HepG2 (cell line): Measurements from ENCODE around the gene NKX1-1. TPM values are rescaled to one million over a fixed set of nuclear protein-coding genes. Genes with fewer than 3 reads are reported as not detected.

ENCODE experiments used
- ATF2 ChIP-seq: sonication (generic); formaldehyde crosslinking; IDR thresholded peaks from 2 replicates; pipeline ENCODE4 v1.4.0; 2020; ENCODE audit warnings: missing genetic modification reagents
- ATF7-NPFF ChIP-seq: sonication (generic); formaldehyde crosslinking; IDR thresholded peaks from 2 replicates; pipeline ENCODE4 v1.8.1; 2023; ENCODE audit warnings: mild to moderate bottlenecking, low read depth, missing genetic modification reagents, moderate library complexity
- BCL3 ChIP-seq: sonication (generic); formaldehyde crosslinking; IDR thresholded peaks from 2 replicates; pipeline ENCODE4 v1.5.1; 2020; ENCODE audit warnings: mild to moderate bottlenecking, missing genetic modification reagents, moderate library complexity
- KAT8 ChIP-seq: IDR thresholded peaks from 2 replicates; pipeline ENCODE4 v1.6.1; 2016; ENCODE audit warnings: missing genetic modification reagents, missing compliant biosample characterization
- MAFG ChIP-seq: sonication (generic); formaldehyde crosslinking; IDR thresholded peaks from 2 replicates; pipeline ENCODE4 v1.5.1; 2020; ENCODE audit warnings: mild to moderate bottlenecking, missing genetic modification reagents
- RCOR2 ChIP-seq: IDR thresholded peaks from 2 replicates; pipeline ENCODE4 v1.6.1; 2016; ENCODE audit warnings: missing biosample characterization, missing genetic modification reagents
- USF2 ChIP-seq, 2 experiments: sonication (generic) in 1 of 2; formaldehyde crosslinking in 1 of 2; IDR thresholded peaks; 2 replicates each; pipeline versions ENCODE4 v1.5.1 to v1.6.1; 2011 to 2020; ENCODE audit warnings: borderline replicate concordance in 1 of 2, low read depth in 1 of 2, low read length in 1 of 2, mild to moderate bottlenecking in 1 of 2, missing genetic modification reagents in 1 of 2, moderate library complexity in 1 of 2
- YEATS2 ChIP-seq: sonication (generic); formaldehyde crosslinking; IDR thresholded peaks from 2 replicates; pipeline ENCODE4 v1.4.0; 2020; ENCODE audit warnings: missing genetic modification reagents, borderline replicate concordance
- ZNF235 ChIP-seq: sonication (generic); formaldehyde crosslinking; IDR thresholded peaks from 2 replicates; pipeline ENCODE4 v1.8.1; 2023; ENCODE audit warnings: mild to moderate bottlenecking, missing genetic modification reagents, borderline replicate concordance
- ZNF292 ChIP-seq: sonication (generic); formaldehyde crosslinking; IDR thresholded peaks from 2 replicates; pipeline ENCODE4 v1.8.1; 2022; ENCODE audit warnings: mild to moderate bottlenecking, low read depth, missing genetic modification reagents, borderline replicate concordance
- ZNF296 ChIP-seq: sonication (generic); formaldehyde crosslinking; conservative IDR thresholded peaks from 2 replicates; pipeline ENCODE4 v1.5.0; 2020; ENCODE audit warnings: mild to moderate bottlenecking, missing genetic modification reagents
- ZNF431 ChIP-seq: sonication (generic); formaldehyde crosslinking; IDR thresholded peaks from 2 replicates; pipeline ENCODE4 v1.9.0; 2022; ENCODE audit warnings: missing genetic modification reagents, low read depth, mild to moderate bottlenecking, borderline replicate concordance
- ZNF468 ChIP-seq: sonication (generic); formaldehyde crosslinking; IDR thresholded peaks from 2 replicates; pipeline ENCODE4 v1.8.0; 2022; ENCODE audit warnings: mild to moderate bottlenecking, moderate library complexity, missing genetic modification reagents
- ZNF616 ChIP-seq: sonication (generic); formaldehyde crosslinking; IDR thresholded peaks from 2 replicates; pipeline ENCODE4 v1.5.0; 2020; ENCODE audit warnings: low read depth, mild to moderate bottlenecking, missing genetic modification reagents
- ZNF704 ChIP-seq: sonication (generic); formaldehyde crosslinking; IDR thresholded peaks from 2 replicates; pipeline ENCODE4 v1.8.1; 2023; ENCODE audit warnings: mild to moderate bottlenecking, inconsistent platforms, moderate library complexity, missing genetic modification reagents, borderline replicate concordance
- ZNF839 ChIP-seq: sonication (generic); formaldehyde crosslinking; IDR thresholded peaks from 2 replicates; pipeline ENCODE4 v1.4.0; 2020; ENCODE audit warnings: missing genetic modification reagents, mild to moderate bottlenecking, borderline replicate concordance
- polyA plus RNA-seq, 8 experiments: library from polyadenylated mRNA; depleted of rRNA in 3 of 8; stranded (reverse) in 7 of 8; unstranded in 1 of 8; fragments of >200 nt; fragmentation: Illumina TruSeq in 4 of 8; extraction: Trizol in 4 of 8; gene quantifications; 2 replicates each; pipeline versions ENCODE4 v1.2.1 to v1.2.3, GENCODE V29; 2011 to 2016; ENCODE audit warnings: low read depth in 4 of 8, missing spikeins in 1 of 8, mixed read lengths in 1 of 8; ENCODE audit not compliant: insufficient read depth in 1 of 8
- total RNA-seq, 5 experiments: library from RNA; depleted of rRNA; stranded (reverse); fragments of >200 nt; fragmentation: Illumina TruSeq; extraction: Trizol; gene quantifications; 2 replicates each; pipeline ENCODE4 v1.2.3, GENCODE V29; 2016; ENCODE audit warnings: low read depth in 1 of 5
- TF ChIP-seq, protein P1 (sequence below), 2 experiments: IDR thresholded peaks; 2 replicates each; pipeline ENCODE4 v1.6.1; 2011 to 2012; ENCODE audit warnings: low read length in 2 of 2, borderline replicate concordance in 1 of 2, low read depth in 1 of 2, mild to moderate bottlenecking in 1 of 2, moderate library complexity in 1 of 2

The NKX1-1 gene
- total and polyA plus RNA-seq, 2 of the 13 experiments (the other 11 are each of a cell fraction or from before 2014, with no cell fraction given), result not detected

DNA sequence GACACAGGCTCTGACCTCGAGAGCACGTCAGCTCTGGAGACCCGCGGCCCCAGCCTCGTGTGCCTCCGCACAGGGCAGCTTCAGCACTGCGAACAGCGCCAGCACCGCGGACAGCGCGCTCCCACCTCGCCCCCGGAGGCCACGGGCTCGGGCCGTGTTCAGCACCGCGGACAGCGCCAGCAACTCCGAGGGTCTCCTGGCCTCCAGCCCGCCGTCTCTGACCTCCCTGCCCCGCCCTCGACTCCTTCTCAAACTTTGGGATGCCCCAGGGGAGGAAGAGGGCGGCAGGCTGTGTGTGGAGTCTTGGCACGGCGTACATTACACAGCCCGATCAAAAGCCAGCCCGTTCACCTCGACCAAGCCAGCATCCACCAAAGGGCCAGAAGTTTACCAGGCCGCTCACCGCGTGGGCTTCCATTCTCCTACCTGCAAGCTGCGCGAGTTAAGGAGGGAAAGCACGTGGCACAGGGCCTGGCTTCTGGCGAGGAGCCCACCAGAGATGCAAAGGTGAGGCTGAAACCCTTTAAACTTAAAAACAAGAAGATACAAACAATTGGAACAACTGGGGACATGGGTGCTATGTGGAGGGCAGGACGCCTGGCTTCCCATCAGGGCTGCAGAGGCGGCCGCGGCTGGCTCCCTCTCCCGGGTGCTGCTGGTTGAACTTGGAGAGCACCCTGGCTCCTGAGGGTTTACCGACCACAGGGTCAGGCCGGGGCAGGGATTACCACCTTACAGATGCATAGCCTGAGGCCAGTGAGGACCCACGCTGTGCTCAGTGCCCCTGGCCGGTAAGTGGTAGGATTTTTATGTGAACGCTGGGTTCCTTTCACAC, 4.5 kb upstream of the NKX1-1 start (continued):
- TF ChIP-seq, protein P1, sequence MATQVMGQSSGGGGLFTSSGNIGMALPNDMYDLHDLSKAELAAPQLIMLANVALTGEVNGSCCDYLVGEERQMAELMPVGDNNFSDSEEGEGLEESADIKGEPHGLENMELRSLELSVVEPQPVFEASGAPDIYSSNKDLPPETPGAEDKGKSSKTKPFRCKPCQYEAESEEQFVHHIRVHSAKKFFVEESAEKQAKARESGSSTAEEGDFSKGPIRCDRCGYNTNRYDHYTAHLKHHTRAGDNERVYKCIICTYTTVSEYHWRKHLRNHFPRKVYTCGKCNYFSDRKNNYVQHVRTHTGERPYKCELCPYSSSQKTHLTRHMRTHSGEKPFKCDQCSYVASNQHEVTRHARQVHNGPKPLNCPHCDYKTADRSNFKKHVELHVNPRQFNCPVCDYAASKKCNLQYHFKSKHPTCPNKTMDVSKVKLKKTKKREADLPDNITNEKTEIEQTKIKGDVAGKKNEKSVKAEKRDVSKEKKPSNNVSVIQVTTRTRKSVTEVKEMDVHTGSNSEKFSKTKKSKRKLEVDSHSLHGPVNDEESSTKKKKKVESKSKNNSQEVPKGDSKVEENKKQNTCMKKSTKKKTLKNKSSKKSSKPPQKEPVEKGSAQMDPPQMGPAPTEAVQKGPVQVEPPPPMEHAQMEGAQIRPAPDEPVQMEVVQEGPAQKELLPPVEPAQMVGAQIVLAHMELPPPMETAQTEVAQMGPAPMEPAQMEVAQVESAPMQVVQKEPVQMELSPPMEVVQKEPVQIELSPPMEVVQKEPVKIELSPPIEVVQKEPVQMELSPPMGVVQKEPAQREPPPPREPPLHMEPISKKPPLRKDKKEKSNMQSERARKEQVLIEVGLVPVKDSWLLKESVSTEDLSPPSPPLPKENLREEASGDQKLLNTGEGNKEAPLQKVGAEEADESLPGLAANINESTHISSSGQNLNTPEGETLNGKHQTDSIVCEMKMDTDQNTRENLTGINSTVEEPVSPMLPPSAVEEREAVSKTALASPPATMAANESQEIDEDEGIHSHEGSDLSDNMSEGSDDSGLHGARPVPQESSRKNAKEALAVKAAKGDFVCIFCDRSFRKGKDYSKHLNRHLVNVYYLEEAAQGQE (IDR thresholded peaks at IDR 0.05; ENCODE audit: borderline replicate concordance in 1 of 2, low read depth in 1 of 2, low read length in 2 of 2), result peak; percentile 99
- peak; percentile 96 for TF ChIP-seq KAT8 (CRISPR knock-in tag)
- TF ChIP-seq YEATS2 (CRISPR knock-in tag), result peak; percentile 97
- TF ChIP-seq ZNF431 (CRISPR knock-in tag), result peak; percentile 100
- peak; percentile 100 for TF ChIP-seq ATF7-NPFF
- TF ChIP-seq ZNF704 (CRISPR knock-in tag), result peak; percentile 100
- TF ChIP-seq ZNF292, result no peak
- TF ChIP-seq ZNF839 (CRISPR knock-in tag), result peak; percentile 100
- peak; percentile 100 for TF ChIP-seq BCL3 (CRISPR knock-in tag)
- TF ChIP-seq ZNF296 (CRISPR knock-in tag), result peak; percentile 100
- peak; percentile 93 for TF ChIP-seq RCOR2 (CRISPR knock-in tag)
- TF ChIP-seq ZNF468 (CRISPR knock-in tag), result peak; percentile 100
- TF ChIP-seq MAFG, result peak; percentile 95
- TF ChIP-seq USF2 (IDR thresholded peaks at IDR 0.05; ENCODE audit: low read depth, low read length), result no peak
- peak; percentile 68; the same call in 1 of the 2 replicates for TF ChIP-seq USF2 (CRISPR knock-in tag; IDR thresholded peaks at IDR 0.05; ENCODE audit: borderline replicate concordance)
- TF ChIP-seq ZNF616 (CRISPR knock-in tag), result peak; percentile 99
- TF ChIP-seq ZNF235 (CRISPR knock-in tag), result peak; percentile 100
- TF ChIP-seq ATF2 (CRISPR knock-in tag), result peak; percentile 99
